ENCODE data around the gene RPS19.
A peak's percentile ranks its signal among the peaks of the same experiment; 100 is the strongest.

RPS19 gene

DNA sequence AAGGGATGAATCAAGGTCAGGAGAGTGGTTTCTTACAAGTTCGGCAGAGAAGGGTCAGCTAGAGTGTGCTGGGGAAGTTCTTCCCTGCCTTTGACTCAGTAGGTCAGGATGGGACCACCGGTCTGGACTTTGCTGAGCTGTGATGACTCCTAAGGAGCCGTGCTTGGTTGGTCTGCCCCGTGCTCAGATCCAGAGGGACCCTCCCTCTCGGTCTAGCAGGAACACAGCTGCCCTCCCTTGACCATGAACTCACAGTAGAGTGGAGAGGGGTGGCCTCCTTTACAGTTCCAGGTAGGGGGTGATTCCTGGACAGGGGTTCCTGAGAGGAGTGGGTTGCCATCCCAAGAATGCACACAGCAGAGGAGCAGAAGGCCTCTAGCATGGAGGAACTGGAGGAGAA is 4.3 kb downstream of the RPS19 start:
- TF ChIP-seq, protein P1, sequence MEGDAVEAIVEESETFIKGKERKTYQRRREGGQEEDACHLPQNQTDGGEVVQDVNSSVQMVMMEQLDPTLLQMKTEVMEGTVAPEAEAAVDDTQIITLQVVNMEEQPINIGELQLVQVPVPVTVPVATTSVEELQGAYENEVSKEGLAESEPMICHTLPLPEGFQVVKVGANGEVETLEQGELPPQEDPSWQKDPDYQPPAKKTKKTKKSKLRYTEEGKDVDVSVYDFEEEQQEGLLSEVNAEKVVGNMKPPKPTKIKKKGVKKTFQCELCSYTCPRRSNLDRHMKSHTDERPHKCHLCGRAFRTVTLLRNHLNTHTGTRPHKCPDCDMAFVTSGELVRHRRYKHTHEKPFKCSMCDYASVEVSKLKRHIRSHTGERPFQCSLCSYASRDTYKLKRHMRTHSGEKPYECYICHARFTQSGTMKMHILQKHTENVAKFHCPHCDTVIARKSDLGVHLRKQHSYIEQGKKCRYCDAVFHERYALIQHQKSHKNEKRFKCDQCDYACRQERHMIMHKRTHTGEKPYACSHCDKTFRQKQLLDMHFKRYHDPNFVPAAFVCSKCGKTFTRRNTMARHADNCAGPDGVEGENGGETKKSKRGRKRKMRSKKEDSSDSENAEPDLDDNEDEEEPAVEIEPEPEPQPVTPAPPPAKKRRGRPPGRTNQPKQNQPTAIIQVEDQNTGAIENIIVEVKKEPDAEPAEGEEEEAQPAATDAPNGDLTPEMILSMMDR (IDR thresholded peaks at IDR 0.05; ENCODE audit: extremely low read depth, missing control alignments) = no peak
- no peak for DNase-seq (ENCODE audit: low spot score)

DNA sequence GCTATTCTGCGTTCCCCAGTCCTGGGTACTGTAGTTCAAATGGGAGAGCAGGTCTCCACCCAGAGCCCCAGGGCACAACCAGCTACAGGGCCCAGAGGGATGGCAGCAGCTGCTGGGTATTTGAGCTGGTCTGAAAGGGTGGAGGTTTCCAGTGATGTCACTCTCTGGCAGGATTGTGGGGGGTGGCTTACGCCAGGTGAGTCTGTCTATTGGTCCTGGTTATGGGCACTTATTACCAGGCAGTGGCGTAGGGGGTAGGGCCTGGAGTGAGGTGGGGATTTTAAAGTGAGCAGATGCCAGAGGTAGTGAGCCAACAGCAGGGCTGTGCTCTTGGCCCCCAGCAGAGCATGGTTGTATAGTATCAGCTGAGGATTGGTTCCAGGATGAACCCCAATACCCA is 6.2 kb downstream of the RPS19 start:
- TF ChIP-seq, protein P1 (IDR thresholded peaks at IDR 0.05; ENCODE audit: extremely low read depth, missing control alignments) = no peak
- DNase-seq (ENCODE audit: low spot score) = no peak

DNA sequence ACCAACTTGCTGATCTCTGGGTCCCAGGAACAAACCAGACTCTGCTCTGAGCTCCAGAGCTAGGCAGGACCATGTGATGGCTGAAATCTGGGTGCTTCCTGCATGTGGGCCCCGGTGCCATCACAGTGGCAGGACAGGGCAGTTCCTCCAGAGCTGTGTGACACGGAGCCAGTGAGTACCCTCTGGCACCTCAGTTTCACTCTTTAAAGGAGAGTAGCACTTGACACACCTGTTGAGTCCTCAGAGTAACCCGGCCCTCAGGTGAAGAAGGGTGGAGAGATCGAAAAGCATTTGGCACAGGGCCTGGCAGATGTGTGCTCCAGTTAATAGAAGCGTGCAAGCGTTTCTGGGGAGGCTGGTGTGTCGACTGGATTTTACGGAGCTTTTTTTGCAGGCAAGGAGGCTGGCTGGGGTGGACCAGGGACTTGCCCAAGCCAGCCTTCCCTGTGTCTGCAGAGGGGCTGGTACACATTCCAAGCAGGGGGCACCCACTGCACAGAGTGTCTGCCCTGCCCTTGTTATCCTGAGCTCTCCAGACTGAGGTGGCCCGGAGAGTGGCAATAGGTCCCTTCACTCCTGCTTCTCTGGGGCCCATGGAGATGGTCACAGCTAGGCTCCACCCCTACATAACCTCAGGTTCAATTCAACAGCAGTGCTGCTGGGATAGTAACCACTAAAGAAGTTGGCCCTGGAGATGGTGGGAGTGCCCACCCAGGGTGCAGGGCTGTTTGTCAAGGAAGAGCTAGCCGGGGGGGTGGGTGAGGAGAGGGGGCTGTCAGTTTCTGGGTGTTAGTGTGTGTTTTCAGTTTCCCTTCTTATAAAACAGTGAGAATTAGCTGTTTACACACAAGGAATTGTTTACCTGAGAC is 8.3 kb downstream of the RPS19 start:
- no peak for DNase-seq (ENCODE audit: low spot score)
- TF ChIP-seq, protein P1 (IDR thresholded peaks at IDR 0.05; ENCODE audit: extremely low read depth, missing control alignments) = no peak

DNA sequence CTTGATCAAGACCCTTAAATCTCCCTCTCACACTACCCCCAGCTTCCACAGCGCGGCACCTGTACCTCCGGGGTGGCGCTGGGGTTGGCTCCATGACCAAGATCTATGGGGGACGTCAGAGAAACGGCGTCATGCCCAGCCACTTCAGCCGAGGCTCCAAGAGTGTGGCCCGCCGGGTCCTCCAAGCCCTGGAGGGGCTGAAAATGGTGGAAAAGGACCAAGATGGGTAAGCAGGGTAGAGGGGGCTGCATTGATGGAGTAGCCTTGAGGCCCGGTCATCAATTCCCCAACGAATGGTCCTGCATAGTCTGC is 8.9 kb downstream of the RPS19 start:
- DNase-seq (ENCODE audit: low spot score) = no peak
- TF ChIP-seq, protein P1 (IDR thresholded peaks at IDR 0.05; ENCODE audit: extremely low read depth, missing control alignments) = no peak

DNA sequence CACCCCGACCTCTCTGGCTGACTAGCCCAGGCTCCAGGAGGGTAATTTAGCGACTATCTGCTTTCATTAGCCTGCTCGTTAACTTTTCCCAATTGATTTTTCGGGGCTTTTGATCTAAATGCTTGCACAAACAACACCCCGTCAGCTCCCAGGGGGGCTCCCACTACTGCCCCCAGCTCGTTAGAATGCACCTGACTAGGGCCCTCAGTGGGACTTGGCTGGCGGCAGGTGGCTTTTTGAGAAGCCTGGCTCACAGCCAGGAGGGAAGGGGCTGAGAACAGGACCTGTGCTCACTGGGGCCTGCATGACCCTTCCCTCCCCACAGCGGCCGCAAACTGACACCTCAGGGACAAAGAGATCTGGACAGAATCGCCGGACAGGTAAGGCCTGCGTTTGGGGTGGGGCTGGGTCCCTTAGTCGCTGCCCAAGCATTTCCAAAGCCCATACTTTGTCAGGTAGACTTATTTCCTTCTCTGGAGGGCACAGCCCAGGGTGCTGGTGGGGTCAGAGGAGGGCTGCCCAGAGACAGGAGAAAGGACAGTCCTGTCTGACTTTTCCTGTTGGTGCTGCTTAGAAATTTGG is 9.4 kb downstream of the RPS19 start:
- TF ChIP-seq, protein P1 (IDR thresholded peaks at IDR 0.05; ENCODE audit: extremely low read depth, missing control alignments) = no peak
- no peak for DNase-seq (ENCODE audit: low spot score)

DNA sequence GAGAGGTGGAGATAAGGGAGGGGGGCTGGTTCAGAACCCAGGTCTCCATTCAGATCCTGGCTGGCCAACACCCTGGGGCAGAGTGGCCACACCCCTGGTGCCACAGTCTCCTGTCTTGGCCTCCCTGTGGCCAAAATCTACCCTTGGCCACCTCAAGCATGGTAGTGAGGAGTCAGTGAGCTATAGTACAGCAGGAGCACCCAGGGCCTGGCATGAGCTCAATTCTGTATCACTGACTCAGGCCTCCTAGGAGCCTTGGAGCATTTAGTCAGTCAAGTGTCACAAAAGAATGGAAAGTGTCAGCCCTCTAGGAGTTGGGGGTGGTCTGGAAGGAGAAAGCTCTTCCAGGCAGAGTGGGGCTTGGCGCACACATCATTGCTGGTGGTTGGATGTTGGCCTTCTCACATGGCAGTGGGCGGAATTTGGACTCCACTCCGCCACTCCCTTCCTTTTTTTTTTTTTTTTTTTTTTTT is 10.4 kb downstream of the RPS19 start:
- TF ChIP-seq, protein P1 (IDR thresholded peaks at IDR 0.05; ENCODE audit: extremely low read depth, missing control alignments) = no peak
- no peak for DNase-seq (ENCODE audit: low spot score)

DNA sequence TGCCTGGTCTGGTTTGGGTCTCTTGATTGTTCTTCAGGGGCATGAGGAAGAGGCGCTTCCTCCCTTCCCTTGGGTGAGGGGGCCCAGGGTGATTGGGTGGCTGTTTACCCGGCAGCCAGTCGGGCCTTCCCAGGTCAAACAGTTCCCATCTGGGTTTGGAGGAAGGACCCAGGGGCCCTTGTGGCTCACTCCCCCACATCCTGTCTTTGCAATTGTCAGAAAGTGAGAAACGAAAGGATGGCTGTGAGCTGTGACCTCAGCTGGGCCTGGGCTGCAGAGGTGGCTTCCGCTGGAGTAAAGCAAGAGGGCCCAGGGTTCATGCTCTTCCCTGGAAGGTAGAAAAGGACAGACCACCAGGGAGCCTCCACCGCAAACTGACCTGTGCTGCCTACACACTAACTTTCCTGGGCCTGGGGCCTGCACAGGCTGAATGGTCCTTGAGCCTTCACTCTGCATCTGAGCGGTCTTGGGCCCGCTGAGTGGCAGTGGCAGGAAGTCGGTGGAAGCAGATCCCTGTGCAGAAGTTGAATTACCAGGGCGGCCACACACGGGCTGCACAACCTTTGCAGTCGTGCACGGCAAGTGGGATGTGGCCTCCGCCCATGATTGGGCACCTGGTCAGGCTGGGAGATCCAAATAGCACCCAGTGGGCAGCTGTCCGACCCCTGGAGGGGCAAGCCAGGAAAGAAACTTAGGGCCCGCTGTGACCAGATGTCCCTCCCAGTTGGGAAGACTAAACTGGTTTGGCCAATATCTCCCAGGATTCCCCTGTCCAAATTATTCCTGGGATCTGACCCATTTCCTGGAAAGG is 11.7 kb downstream of the RPS19 start:
- TF ChIP-seq, protein P1 (IDR thresholded peaks at IDR 0.05; ENCODE audit: extremely low read depth, missing control alignments) = no peak
- peak; percentile 76 for DNase-seq (ENCODE audit: low spot score)
